Left lobe of liver (tissue), 2 donors: ENCODE measurements around the gene NDUFS8. TPM values are rescaled to one million over a fixed set of nuclear protein-coding genes. Genes with fewer than 3 reads are reported as not detected.
A peak's percentile ranks its signal among the peaks of the same experiment; 100 is the strongest.
"Not testable (repeated sequence)": the region's sequence is repeated elsewhere in the genome, so short reads cannot be mapped to it uniquely, and the experiment has no call there.

Source experiments
- ATAC-seq: fragments of 200-7000 bp; cut with Tn5 transposase; one replicate; pipeline ENCODE4 v1.9.1; 2020; ENCODE audit warnings: mild to moderate bottlenecking, moderate library complexity
- DNase-seq: peaks from one replicate; pipeline ENCODE4 v3.0.0-alpha.2; 2020; ENCODE audit warnings: low spot score
- total RNA-seq: library from RNA; stranded (reverse); gene quantifications from one replicate; pipeline ENCODE4 v1.2.1, GENCODE V29; 2021
- donor health status: DM: no; HTN: no; CAD: no; lungs with moderate emphysema.
- donor health status: DM: no; HTN: yes; CAD: no.

The NDUFS8 gene
- 104 TPM for total RNA-seq

- ATAC-seq (peak; percentile 81), DNase-seq (peak; percentile 96)
These were observed at the start of gene NDUFS8 for GRCh38 chr11:68030318-68031143. NDUFS8 (plus strand) TSS chr11:68030681; CDS start chr11:68032152, 1,471 bp downstream.

DNA sequence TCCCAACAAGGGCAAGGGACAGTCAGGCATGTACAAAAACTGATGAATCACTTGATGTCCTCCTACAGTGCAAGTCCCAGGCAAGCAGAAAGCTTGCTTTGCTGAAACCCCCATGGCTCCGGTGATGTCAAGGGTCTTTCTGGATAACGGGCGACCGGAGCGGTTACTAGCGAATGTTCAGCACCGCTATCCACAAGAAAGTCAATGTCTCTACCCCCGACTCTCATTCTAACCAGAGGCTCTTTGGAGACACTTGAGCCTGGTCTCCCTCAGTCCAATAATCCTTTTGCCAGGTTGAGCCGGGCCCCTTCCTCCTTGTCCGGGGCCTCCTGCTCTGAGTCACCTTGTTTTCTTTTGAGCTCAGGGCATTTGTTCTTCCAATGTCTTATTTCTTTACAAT is 49.3 kb upstream of the NDUFS8 start:
- not testable (repeated sequence) for ATAC-seq, DNase-seq

DNA sequence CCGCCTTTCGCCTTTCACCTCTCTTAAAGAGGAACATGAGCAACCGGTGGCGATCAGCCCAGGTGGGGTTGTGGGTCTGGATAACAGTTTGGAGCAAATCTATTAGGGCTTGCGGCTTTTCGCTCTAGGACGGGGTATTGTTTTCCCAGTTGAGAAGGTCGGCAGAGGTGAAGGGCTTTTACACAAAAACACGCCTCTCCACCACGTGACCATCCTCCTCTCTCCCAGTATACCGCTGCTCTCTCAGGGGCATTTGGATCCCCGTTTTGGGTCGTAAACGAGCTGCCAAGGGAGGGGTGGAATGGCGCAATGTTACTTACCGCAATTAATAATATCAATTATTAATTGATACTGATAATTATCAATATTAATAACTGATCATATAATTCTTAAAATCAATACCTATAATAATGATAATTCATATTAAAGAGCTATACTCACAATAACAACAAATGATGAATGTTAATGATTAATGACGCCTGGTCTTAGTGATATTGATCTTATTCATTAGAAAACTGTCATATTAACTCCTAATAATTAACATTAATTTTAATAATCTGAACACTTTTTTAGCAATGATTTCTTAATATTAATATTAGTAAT is 48.1 kb upstream of the NDUFS8 start:
- DNase-seq, ATAC-seq: not testable (repeated sequence)

- no peak for ATAC-seq
These were observed 46.5 kb upstream of the NDUFS8 start for GRCh38 chr11:67983951-67984350.

GRCh38 chr11:67985302-67985701 is 45.2 kb upstream of the NDUFS8 start:
- ATAC-seq, DNase-seq: not testable (repeated sequence)

More at GRCh38 chr11:67983951-67984350, 46.5 kb upstream of the NDUFS8 start:
- DNase-seq, result no peak

DNA sequence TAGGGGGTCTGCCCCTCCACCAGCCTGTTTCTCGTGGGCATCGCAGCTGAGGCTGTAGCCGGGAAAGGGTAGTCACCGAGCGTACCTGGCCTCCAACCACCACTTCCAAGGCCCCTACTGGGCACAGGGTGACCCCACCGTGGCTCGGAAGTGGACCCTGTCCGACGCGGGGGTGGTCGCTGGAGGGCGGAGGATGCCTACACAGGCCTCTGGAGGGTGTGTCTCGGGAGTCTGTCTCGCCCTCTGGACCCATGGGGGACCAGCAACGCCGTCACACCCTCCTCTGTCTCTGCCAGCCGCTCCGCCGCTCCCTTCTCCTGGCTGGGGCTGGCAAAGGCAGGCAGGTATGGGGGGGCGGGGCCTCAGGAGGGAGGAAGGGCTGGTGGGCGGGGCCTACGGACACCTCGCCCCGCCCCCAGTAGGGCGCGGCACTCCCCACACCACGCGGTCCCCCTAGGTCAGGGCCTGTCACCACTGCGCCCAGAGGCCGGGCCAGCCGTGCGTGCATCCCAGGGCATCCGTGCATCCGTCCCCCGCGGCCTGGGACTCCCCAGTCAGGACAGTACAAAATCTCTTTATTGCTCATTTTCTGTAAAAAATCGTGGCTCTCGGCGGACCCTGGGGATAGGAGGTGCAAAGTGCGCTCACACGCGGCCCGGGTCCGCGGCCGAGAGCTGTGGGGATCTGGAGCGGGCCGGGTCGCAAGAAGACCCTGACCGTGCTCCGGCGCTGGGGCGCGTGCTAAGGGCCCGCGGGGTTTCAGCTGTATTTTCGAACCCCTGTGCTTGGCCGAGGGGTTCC is 39.7 kb upstream of the NDUFS8 start:
- ATAC-seq, result peak; percentile 44
- not testable (repeated sequence) for DNase-seq

GRCh38 chr11:67991347-67992121 is 38.9 kb upstream of the NDUFS8 start:
- not testable (repeated sequence) for ATAC-seq, DNase-seq

- not testable (repeated sequence) for DNase-seq, ATAC-seq
These were observed 36.7 kb upstream of the NDUFS8 start for GRCh38 chr11:67993821-67994220.

GRCh38 chr11:67994387-67994786 is 36.1 kb upstream of the NDUFS8 start:
- ATAC-seq, DNase-seq: not testable (repeated sequence)

DNA sequence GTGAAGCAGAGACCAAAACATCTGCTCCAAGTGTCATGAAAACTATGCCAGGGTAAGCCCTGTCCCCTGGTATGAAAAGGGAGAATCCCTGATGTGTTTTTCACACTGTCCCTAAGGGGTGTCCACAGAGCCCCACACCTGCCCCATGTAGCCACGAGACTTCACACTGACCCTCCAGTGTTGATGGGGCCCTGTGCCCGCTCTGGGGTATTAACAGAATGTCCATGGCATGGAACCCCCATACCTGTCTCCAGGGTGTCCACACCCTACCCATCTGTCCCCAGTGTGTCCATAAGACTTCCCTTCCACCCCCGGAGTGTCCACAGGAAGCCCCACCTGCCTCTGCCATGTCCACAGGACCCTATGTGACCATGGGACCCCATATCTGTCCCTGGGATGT is 35.4 kb upstream of the NDUFS8 start:
- DNase-seq, ATAC-seq: not testable (repeated sequence)

DNA sequence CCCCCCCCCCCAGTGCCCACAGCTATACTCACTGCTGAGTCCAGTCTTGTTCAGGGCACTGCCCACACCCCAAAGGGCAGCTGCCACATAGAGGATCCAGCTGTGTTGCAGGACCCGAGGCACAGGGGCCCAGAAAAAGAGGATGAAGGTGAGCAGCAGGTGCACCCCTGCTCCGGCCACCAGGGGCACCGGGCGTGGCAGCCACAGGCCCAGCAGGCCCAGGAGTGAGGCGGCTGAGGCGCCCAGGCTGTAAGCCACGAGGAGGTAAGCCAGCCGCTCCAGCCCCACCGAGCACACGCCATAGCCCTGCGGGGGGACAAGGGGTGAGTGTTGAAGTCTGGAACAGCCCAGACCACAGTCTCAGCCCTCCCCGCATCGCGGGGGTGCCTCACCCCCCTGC is 34.9 kb upstream of the NDUFS8 start:
- DNase-seq, ATAC-seq: not testable (repeated sequence)

- no peak for DNase-seq
- no peak for ATAC-seq
These were observed 34.4 kb upstream of the NDUFS8 start for GRCh38 chr11:67996051-67996450.

- ATAC-seq (peak; percentile 77), DNase-seq (peak; percentile 55)
These were observed 33.6 kb upstream of the NDUFS8 start for GRCh38 chr11:67996622-67997474.

DNA sequence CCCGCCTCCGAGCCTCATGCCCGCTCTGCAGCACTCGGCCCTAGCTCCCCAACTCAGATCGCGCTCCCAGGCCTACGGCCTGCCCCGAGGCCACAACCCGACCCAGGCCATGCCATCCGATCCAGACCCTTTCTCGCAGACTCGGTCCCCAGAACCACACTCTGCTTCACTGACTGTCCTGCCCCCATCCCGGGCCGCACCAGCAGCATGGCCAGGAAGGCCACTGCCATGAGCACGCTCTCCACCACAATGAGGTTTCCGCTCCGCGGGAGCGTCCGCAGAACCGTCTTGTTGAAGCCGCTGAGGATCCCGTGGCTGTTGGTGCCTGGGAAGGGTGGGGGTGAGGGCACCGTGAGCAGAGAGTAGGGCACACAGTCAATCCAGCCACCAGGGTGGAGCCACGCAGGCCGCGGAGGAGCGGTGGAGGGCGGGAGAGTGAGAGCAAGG is 33.0 kb upstream of the NDUFS8 start:
- no peak for ATAC-seq

GRCh38 chr11:67998150-67999045 is 32.1 kb upstream of the NDUFS8 start:
- ATAC-seq (no peak), DNase-seq (peak; percentile 44)

More for the DNA sequence above, 33.0 kb upstream of the NDUFS8 start:
- no peak for DNase-seq

DNA sequence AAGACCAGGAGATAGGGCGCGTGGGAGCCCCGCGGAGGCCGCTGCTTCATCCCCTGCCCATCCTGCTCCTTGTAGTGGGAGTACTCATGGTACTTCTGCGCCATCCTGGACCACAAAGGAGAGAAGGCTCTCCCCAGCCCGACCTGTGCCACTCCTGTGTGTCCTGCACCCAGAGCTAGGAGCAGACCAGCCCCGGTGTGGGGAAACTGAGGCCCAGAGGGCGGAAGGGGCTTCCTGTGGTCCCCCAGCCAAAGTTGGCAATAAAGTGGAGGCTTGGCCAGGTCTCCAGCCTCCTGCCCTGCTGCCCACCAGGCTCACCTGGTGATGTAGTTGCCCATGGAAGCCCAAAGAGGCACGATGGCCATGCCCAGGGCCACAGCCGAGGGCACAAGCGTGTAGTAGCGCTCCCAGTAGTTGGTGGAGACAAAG is 31.3 kb upstream of the NDUFS8 start:
- DNase-seq (no peak), ATAC-seq (no peak)

DNA sequence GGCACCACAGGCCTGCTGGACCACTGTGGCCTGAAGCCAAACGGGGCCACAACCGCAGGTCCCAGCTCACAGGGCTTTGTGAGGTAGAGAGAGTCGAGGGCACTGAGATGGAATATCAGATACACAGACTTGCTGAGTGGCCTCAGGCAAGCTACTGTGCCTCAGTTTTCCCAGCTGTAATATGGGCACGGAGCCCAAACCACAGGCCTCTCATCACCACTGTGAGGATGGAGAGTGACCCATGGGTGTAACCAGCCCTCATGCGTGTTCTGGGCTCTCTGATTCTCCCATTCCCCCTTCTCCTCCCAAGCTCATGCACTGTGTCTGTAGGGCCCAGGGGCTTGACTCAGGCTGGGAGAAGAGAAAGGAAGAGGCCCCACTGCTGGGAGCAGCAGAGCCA is 30.8 kb upstream of the NDUFS8 start:
- ATAC-seq (no peak), DNase-seq (no peak)

DNA sequence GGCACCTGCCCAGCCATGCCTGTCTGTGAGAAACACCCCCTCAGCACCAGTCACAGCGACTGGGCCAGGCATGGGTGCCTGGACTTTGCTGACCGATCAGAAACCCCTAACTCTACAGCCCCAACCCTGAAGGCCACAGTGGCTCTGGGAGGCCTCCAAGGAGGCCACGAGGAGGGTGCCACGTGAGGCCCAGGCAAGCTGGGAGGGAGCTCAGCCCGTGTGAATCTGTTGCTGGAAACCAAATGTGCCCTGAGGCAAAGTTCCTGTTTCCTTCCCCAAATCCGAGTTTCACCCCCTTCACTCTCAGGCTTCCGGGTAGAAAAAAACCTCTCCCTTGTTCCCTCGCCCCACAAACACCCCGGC is 27.9 kb upstream of the NDUFS8 start:
- ATAC-seq (no peak), DNase-seq (no peak)
